Measurements from ENCODE around the gene RNF38.

GRCh38 chr9:36297798-36298197 is 102.3 kb downstream of the RNF38 start:
- TF ChIP-seq CTCF (conservative IDR thresholded peaks at IDR 0.05; ENCODE audit: low read length) (no peak), EZH2phosphoT487 (IDR thresholded peaks at IDR 0.05; ENCODE audit: borderline replicate concordance, low read depth, low read length) (no peak)
